GM04504 (cell line): ENCODE measurements around the gene TNPO2.
"Not testable (repeated sequence)": the region's sequence is repeated elsewhere in the genome, so short reads cannot be mapped to it uniquely, and the experiment has no call there.

Experiments used
- DNase-seq: peaks from one replicate; pipeline ENCODE4 v3.0.0-alpha.2; 2012; ENCODE audit warnings: low read depth

Gene TNPO2

GRCh38 chr19:12736995-12737834 lies 13.5 kb upstream of the TNPO2 start, which contains the start of gene GET3:
GET3 (plus strand) TSS chr19:12737497; CDS start chr19:12737506, 9 bp downstream.
- peak; percentile 100 for DNase-seq

- DNase-seq = no peak
These were observed 9.9 kb upstream of the TNPO2 start for GRCh38 chr19:12733369-12734214.

- no peak for DNase-seq
These were observed 7.6 kb upstream of the TNPO2 start for GRCh38 chr19:12731337-12731736.

GRCh38 chr19:12730064-12730463 lies 6.3 kb upstream of the TNPO2 start:
- DNase-seq = no peak

GRCh38 chr19:12727745-12728433 lies 4.2 kb upstream of the TNPO2 start:
- DNase-seq = no peak

GRCh38 chr19:12726988-12727316 lies 3.2 kb upstream of the TNPO2 start:
- DNase-seq = no peak

- not testable (repeated sequence) for DNase-seq
These were observed 1.9 kb upstream of the TNPO2 start for GRCh38 chr19:12725612-12726011.

- DNase-seq = no peak
These were observed 421 bp downstream of the TNPO2 start for GRCh38 chr19:12723381-12723640.

GRCh38 chr19:12722566-12723380 lies 959 bp downstream of the TNPO2 start:
- peak; percentile 98 for DNase-seq

- no peak for DNase-seq
These were observed 1.8 kb downstream of the TNPO2 start for GRCh38 chr19:12721656-12722565.

- no peak for DNase-seq
These were observed 2.7 kb downstream of the TNPO2 start for GRCh38 chr19:12720851-12721655.

- no peak for DNase-seq
These were observed 3.4 kb downstream of the TNPO2 start for GRCh38 chr19:12720296-12720695.

- DNase-seq = no peak
These were observed 7.8 kb downstream of the TNPO2 start for GRCh38 chr19:12715929-12716328.

GRCh38 chr19:12715102-12715501 lies 8.6 kb downstream of the TNPO2 start:
- no peak for DNase-seq

- DNase-seq = not testable (repeated sequence)
These were observed 10.4 kb downstream of the TNPO2 start for GRCh38 chr19:12713304-12713703.

GRCh38 chr19:12712077-12712476 lies 11.7 kb downstream of the TNPO2 start:
- not testable (repeated sequence) for DNase-seq

- DNase-seq = no peak
These were observed 12.5 kb downstream of the TNPO2 start for GRCh38 chr19:12711187-12711586.

GRCh38 chr19:12708641-12709040 lies 15.1 kb downstream of the TNPO2 start:
- no peak for DNase-seq

- DNase-seq = no peak
These were observed 17.4 kb downstream of the TNPO2 start for GRCh38 chr19:12706332-12706718.
